Stimulated activated CD4-positive, alpha-beta T cell treated with anti-CD3 and anti-CD28 coated beads, Interleukin-2, amount 100 ng/mL, for 48 hours (primary cell): ENCODE data around the gene LGALS7B.
"Not testable (repeated sequence)": the region's sequence is repeated elsewhere in the genome, so short reads cannot be mapped to it uniquely, and the experiment has no call there.

Source experiments
- DNase-seq, 2 donors: peaks; one replicate each; pipeline ENCODE4 v3.0.0-alpha.2; 2020

LGALS7B gene

GRCh38 chr19:38825936-38826335, 36.9 kb downstream of the LGALS7B start:
- DNase-seq: not testable (repeated sequence)

DNA sequence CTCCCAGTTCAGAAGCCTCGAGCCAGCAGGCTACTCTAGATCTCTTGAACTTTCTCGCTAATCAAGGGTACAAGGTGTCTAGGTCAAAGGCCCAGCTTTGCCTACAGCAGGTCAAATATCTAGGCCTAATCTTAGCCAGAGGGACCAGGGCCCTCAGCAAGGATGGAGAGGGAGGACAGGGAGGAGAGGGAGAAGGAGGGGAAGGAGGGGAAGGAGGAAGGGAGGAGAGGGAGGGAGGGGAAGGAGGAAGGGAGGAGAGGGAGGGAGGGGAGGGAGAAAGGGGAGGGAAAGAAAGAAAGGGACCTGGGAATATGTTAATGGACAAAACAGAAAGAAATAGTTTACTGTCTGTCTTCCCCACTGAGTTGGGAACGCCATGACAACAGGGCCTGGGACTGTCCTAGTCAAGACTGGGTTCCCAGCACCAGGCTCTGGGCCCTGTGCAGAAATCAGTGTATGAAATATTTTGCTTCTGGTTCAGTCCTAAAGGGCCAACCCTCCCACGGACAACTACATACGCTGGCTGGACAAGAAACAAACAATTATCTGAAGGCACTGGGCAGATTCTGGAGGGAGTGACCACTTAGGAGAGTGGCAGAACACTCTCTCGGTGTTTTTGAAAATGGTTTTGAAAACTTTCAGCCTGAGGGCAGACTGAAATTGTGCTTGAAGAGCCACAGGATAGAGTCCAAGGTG, 38.0 kb downstream of the LGALS7B start:
- DNase-seq: no peak

- DNase-seq: not testable (repeated sequence)
These were observed 40.2 kb downstream of the LGALS7B start for GRCh38 chr19:38829203-38829602.

DNA sequence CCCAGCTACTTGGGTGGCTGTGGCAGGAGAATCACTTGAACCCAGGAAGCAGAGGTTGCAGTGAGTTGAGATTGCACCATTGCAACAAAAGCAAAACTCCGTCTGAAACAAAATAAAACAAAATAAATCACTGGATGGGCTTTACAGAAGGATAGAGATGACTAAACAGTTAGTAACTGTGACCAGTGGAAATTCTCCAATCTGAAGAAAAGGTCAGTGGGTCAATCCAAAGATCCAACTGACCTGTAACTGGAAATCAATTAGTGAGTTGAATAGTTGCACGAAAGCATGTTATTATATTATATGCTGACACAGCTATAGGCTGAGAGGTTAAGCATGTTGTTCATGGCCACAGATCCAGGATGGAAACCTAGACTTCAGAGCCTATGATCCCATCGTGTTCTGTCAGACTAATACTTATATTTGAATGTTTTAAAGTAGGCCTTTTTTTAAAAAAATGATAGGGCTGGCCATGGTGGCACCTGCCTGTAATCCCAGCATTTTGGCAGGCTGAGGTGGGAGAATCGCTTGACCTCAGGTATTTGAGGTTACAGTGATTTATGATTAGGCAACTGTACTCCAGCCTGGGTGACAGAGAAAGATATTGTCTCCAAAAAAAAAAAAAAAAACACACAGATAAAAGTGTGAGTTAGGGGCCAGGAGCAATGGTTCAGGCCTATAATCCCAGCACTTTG, 41.2 kb downstream of the LGALS7B start:
- no peak for DNase-seq

- no peak for DNase-seq
These were observed 42.2 kb downstream of the LGALS7B start for GRCh38 chr19:38831142-38831605.

DNA sequence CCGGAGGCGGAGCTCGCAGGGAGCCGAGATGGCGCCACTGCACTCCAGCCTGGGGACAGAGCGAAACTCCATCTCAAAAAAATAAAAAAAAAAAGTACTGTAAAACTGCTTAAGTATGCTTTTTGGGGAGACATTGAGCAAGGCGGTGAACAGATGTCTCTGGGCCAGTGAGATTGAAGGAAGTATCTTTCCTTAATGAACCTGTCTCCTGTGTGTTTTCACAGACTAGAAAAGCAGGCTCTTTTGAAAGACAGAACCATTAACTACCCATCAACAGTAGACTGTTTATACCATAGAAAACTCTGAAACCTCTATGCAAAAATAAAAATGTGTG, 44.1 kb downstream of the LGALS7B start:
- no peak for DNase-seq

GRCh38 chr19:38834104-38834490, 45.1 kb downstream of the LGALS7B start:
- DNase-seq: no peak

DNA sequence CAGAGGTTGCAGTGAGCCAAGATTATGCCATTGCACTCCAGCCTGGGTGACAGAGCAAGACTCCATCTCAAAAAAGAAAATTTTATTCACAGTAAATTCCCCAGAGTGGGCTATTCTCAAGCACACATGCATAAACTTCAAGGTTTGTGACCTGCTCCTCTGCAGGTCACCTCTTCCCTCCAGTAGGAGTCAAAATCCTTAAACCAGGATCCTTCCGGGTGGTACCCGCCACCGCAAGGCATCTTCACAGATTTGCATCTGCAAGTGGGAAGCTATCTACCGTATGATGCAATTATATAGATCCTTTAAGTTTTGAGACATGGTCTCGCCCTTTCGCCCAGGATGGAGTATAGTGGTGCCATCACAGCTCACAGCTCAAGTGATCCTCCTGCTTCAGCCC, 45.6 kb downstream of the LGALS7B start:
- no peak for DNase-seq

GRCh38 chr19:38836159-38836982, 47.4 kb downstream of the LGALS7B start:
- DNase-seq: no peak

- DNase-seq: no peak
These were observed 48.1 kb downstream of the LGALS7B start for GRCh38 chr19:38836983-38837626.

GRCh38 chr19:38837656-38838121, 48.7 kb downstream of the LGALS7B start:
- DNase-seq: no peak

DNA sequence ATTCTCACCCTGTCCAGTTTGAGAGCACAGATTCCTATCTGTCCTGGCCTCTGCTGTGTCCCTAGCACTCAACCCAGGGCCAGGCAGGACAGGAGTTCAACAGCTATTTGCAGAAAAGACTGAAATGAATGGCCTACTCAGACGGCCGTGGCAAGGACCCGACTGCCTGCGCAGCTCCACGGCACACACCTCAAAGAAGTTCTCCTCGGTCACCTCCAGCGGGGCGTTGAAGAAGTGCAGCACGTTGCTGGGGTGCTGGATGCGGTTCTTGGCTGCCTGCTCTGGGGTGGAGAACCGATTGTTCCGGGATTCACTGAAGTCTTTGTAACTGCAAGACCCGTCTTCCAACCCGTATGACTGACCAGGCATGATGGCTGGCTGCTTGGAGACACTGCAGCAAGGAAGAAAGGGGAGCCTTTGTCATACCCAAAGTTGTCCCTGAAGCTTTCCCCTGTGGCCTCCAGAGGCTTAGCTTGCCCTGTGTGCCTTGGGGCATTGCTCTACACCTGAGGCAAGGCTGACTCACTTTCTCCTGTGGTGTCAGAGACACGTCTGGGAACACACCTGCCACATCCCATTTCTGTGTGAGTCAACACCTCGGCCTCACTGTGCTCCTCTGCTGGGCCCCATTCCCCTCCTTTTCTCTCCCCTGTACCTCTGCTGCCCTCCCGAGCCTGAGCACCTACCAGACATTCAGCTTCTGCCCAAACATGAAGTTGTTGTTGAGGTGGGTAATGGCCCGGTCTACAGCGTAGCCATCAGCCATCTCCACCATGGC, 49.4 kb downstream of the LGALS7B start:
- DNase-seq: peak; percentile 40 to 58

- no peak for DNase-seq
These were observed 50.2 kb downstream of the LGALS7B start for GRCh38 chr19:38838986-38839761.

DNA sequence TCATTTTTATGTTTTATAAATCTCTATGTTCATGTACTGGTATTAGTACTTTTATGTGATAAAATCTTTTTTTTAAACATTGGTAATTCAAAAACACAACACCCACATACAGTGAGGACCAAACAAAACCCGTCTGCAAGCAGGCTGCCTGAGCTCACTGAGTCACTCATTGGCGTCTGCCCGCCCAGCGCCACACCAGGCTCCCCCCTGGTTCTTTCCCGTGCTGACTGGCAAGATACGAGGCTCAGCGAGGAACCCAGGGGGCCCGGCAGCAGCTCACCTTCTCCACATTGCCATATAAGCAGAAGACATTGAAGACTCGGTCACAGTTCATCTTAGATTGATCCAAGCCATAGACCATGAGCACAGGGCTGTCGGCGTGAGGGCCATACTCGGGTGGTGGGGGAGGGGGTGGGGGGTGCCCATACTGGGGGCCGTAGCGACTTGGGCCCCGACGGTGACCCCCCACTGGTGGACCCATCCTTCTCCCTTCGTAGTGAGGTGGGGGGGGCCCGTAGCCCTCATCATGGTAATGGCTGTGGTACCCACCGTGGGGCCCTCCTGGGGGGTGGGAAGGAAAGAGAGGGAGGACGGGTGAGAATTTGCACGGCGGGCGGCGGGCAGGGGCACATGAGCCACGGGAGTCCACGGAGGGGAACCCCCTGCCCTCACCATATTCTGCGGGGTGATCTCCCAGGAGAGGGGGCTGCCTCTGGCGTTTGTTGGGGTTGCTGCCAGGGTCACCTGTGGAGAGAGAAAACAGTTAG, 51.0 kb downstream of the LGALS7B start:
- DNase-seq: no peak

- no peak for DNase-seq
These were observed 51.6 kb downstream of the LGALS7B start for GRCh38 chr19:38840583-38840968.
